Stimulated activated naive CD4-positive, alpha-beta T cell treated with Interleukin-2 at 50 U/mL for 16 hours (primary cell): Measurements from ENCODE around the gene ADAMTS18.
"Not testable (repeated sequence)": the region's sequence is repeated elsewhere in the genome, so short reads cannot be mapped to it uniquely, and the experiment has no call there.

Experiments
- DNase-seq: peaks from one replicate; lab custom pipeline; 2025; lab: John Stamatoyannopoulos, UW

ADAMTS18 gene

GRCh38 chr16:77285676-77286075 lies 149.2 kb downstream of the ADAMTS18 start:
- DNase-seq: no peak

- no peak for DNase-seq
Measured at GRCh38 chr16:77282345-77282744, 152.5 kb downstream of the ADAMTS18 start.

DNA sequence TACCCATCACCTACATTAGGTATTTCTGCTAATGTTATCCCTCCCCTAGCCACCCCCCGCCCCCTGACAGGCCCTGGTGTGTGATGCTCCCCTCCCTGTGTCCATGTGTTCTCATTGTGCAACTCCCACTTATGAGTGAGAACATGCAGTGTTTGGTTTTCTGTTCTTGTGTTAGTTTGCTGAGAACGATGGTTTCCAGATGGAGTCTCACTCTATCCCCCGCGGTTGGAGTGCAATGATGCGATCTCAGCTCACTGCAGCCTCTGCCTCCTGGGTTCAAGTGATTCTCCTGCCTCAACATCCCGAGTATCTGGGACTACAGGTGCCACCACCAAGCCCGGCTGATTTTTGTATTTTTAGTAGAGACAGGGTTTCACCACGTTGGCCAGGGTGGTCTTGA lies 155.5 kb downstream of the ADAMTS18 start:
- DNase-seq: not testable (repeated sequence)

DNA sequence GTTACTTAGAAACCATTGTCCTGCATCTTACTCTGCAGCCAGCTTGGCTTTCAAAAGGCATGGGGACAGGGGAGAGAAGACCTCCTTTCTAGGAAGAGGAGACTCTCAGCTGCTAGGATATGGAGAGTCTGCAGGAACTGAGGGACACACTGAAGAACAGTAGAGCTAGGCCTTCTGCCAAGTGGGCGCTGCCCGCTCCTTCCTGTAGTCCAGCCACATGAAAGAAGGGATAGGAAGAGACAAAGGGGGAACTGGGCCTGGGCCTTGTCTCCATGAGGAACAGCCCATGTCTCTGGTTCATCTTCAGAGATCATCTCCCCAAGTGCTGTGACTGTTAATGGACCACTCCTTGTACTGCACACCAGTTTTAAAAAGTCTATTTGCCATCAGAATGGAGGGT lies 157.3 kb downstream of the ADAMTS18 start:
- DNase-seq: no peak

DNA sequence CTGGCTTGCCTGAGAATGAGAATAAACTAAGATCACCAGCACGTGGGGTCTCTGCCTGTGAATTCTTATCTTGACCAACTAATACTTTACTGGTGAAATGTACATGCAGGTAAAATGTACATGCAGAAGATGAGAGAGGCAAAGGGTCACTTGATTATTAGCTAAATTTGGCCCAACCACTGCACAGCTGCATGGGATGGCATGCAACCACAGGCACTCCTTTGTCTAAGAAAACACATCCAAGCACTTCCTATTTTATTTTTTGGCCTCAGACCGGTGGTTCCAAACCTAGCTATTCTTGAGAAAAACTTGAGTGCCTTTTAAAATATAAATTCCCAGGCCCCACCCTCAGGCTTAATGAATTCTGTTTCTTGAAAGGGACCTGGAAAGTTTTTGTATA lies 157.7 kb downstream of the ADAMTS18 start:
- DNase-seq: no peak

GRCh38 chr16:77276661-77277060 lies 158.2 kb downstream of the ADAMTS18 start:
- DNase-seq: no peak

- DNase-seq: not testable (repeated sequence)
Measured at GRCh38 chr16:77275303-77275702, 159.5 kb downstream of the ADAMTS18 start.

DNA sequence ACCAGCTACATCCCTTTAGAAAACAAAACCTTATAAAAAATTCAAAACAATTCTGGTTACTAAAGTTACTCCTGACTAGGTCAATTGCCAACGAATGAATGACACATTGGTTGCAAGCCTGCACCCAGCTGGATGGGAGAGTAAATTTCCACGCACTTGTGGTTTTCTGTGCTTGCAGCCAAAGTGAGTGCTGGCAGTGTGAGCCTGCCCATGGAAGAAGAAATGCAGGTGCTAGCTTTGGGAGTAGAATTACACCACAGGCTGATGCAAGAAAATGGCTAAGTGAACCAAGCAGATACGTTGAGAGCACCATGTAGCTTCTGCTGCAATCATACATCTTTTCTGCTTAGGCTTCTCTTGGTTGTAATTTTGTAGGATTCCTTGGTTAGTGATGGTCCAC lies 161.0 kb downstream of the ADAMTS18 start:
- DNase-seq: no peak

- DNase-seq: no peak
Measured at GRCh38 chr16:77271532-77272426, 163.1 kb downstream of the ADAMTS18 start.

DNA sequence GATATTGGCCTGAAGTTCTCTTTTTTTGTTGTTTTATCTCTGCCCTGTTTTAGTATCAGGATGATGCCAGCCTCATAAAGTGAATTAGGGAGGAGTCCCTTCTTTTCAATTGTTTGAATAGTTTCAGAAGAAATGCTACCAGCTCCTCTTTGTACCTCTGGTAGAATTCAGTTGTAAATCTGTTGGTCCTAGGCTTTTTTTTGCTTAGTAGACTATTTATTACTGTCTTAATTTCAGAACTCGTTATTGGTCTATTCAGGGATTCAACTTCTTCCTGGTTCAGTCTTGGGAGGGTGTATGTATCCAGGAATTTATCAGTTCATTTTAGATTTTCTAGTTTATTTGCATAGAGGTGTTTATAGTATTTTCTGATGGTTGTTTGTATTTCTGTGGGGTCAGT lies 168.6 kb downstream of the ADAMTS18 start:
- not testable (repeated sequence) for DNase-seq

DNA sequence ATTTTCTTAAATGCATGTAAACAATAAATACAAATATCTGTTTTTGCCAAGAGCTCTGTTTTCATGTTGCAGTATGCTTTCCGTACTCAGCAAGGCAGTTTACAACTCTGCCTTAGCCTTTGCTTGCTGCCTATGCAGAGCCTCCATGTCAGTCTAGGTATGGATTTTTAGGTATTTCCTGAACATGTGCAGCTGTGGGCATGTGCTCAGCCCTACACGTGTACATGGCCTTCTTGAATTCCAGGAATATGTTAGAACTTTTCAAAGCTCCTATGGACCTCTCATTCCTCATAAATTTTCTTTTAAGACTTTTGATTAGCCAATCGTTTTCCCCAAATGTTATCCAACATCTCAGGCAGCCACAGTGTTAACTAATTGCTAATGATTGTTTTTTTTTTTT lies 171.9 kb downstream of the ADAMTS18 start:
- DNase-seq: no peak

DNA sequence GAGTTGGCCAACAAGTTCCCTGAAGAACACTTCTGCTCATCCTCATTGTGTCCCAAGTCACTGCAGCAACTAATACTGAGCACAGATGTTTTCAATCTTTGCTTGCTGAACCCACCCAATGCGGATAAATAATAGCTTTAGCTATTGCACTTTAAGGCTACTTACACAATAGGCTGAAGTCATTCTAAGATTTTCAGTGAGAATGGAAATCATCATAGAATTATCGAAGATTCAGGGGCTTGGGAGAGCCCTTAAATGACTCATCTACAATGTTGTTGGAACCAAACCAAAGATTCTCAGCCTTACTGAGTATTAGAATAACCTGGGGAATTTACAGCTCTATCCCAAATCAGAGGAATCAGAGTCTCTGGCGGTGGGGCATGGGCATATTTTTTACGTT lies 184.4 kb downstream of the ADAMTS18 start:
- no peak for DNase-seq

- no peak for DNase-seq
Measured at GRCh38 chr16:77246150-77246549, 188.7 kb downstream of the ADAMTS18 start.

DNA sequence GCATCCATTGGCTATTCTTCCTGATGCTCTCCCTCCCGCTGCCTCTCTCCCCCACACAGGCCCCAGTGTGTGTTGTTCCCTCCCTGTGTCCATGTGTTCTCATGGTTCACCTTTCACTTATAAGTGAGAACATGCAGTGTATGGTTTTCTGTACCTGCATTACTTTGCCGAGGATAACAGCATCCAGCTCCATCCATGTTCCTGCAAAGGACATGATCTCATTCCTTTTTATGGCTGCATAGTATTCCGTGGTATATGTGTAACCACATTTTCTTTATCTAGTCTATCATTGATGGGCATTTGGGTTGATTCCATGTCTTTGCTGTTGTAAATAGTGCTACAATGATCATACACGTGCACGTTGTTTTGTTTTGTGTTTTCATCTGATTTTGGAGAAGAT lies 192.4 kb downstream of the ADAMTS18 start:
- DNase-seq: not testable (repeated sequence)

DNA sequence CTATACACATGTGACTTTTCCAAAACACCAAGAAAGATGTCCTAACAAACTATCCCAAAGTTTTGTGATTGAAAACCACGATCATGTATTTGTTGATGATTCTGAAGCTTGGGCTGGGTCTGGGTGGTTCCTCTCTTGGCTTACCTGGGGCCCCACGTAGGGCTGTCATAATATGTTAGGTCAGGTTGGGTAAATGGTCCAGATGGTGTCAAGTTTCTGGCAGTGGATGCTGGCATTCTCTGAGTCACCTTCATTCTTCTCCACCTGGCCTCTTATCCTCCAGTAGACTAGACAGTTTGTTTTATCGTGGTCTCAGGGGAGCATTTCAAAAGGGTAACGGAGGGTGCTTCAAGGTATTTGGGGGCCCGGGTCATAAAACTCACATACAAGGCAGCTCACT lies 196.2 kb downstream of the ADAMTS18 start:
- DNase-seq: no peak

DNA sequence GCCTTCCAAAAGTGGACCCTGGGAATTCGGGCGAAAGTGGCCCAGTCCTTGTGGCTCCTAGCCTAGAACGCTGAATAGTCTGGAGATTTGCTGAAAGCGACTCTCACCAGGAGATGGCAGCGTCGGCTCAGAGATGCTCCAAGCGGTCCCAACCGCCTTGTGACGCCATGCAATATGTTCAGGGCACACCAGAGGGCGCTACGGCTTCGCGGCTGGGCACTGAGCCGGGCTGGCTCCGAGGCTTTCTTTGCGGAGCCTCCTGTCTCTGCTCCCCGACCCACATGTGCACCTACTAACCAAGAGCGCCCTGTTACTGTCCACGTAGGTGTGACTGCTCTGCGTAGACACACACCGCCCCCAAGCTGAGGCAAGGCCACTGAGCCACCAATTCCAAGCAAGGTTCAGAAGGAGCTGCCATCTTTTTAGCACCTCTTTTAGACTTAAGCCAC lies 198.7 kb downstream of the ADAMTS18 start:
- DNase-seq: peak; percentile 82

DNA sequence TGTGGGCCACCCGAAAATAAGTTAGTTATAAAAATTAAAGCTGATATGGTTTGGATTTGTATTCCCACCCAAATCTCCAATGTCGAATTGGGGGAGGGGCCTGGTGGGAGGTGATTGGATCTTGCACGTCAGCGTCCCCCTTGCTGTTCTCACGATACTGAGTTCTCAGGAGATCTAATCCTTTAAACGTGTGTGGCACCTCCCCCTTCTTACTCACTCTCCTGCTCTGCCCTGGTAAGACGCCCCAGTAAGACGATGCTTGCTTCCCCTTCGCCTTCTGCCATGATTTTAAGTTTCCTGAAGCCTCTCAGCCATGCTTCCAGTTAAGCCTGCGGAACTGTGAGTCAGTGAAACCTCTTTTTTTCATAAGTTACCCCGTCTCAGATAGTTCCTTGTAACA lies 200.2 kb downstream of the ADAMTS18 start:
- no peak for DNase-seq

DNA sequence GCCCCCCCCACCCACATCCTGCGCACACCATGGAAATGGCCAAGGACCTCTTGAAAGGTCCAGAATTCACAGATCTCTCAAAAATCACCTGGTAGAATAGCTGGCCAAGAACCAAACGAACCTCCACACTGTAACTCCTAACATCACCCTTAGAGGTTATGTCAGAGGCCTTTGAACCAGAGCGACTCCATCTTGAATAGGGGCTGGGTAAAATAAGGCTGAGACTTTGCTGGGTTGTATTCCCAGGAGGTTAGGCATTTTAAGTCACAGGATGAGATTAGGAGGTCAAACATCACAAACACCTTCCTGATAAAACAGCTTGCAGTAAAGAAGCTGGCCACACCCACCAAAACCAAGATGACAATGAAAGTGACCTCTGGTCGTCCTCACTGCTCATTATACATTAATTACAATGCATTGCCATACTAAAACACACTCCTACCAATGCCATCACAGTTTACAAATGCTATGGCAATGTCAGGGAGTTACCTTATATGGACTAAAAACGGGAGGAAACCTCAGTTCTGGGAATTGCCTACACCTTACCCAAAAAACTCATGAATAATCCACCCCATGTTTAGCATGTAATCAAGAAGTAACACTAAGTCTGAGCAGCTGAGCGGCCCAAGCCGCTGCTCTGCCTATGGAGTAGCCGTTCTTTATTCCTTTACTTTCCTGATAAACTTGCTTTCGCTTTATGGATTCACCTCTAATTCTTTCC lies 200.9 kb downstream of the ADAMTS18 start:
- no peak for DNase-seq
